Islet of Langerhans (tissue), 1 donor: ENCODE results near the gene NT5C2.

ENCODE experiments used
- FAIRE-seq: peaks from one replicate; lab custom pipeline; 2011; peaks lifted over from hg19 to GRCh38; lab: Jason Lieb, UNC

NT5C2 gene

DNA sequence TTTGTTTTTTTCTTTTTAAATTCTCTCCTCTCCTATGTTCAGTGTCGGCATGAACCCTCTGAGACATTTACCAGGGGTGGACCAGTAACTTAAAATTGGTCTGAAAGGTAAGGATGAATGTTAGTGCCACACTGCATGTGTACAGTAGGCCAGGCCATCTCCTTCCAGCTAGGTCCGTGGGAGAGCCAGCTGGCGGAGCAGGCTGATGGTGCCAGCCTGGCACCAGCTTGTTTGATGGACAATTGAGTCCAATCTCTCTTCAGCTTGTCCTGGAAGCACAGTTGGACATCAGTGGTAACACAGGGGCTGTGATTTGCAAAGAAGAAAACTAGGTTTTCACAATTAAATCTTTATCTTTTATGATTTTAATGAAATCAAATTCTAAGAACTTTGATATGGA is 138.5 kb downstream of the NT5C2 start:
- no peak for FAIRE-seq

DNA sequence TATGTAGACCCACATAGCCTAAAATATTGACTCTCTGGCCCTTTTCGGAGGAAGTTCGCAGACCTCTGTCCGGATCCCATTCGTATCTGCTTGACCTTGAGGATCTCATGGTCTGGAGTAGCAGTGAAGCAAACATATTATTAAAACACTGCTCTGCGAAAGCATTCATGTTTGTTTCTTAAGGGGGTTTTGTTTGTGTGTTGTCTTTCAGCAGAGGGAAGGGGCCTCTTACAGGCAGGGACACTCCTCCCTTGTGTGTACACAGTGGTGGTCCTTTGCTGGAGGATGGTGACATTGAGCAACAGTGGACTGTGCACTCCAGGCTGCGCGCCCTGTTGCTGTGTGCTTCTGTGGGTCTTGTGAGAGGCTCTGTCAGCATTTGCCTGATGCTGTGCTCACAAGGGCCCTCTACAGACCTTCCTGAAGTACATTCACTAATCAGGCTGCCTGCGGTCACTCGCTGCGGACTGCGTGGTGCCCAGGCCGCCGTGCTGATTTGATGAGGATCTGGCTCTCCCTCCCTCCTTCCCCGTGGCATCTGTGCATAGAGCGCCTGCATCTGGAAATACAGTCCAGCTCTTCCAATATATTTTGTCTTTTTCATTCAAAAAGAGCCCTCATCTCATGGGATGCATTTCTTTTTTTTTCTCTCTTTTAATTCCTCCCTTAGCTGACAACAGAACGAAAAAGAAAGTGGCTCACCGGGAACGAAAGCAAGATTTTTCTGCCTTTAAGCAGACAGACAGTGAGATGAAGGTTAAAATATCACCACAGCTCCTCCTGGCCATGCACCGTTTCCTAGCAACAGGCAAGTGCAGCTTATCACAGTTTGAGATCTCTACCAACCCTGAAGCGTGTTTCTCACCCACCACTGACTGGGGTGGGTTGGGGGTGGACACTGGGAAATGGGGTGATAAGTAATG is 139.2 kb downstream of the NT5C2 start:
- peak; percentile 78 for FAIRE-seq

DNA sequence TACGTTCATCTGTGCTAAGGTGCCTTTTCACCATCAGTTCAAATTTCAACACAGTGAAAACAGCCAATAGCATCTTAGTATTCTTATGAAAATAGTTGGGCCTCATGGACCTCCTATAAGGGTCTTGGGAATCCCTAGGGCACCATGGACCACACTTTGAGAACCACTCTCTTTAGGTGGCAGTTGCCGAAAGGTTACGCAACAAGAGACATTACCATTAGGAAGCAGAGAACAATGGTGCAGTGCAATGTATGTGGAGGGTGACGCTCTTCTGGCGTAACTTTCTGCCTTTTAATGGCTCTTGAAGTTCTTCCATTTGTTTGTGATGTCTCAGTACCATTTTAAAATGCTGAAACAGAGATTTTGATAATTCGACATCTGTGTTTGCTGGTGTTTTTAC is 143.8 kb downstream of the NT5C2 start:
- no peak for FAIRE-seq

DNA sequence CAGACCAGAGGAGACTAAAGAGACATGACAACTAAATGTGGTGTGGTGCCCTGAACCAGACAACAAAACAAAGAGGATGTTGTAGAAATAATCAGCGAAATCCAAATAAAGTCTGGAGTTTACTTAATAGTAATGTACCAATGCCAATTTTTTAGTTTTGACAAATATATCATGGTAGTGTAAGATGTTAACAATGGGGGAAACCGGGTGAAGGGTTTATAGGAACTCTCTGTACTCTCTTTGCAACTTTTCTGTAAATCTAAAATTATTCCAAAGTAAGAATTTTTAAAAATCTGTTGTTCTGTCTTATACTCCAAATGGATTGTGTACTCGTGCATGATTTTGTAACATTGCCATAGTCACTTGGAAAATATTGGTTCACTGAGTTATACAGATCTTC is 145.7 kb downstream of the NT5C2 start:
- no peak for FAIRE-seq

DNA sequence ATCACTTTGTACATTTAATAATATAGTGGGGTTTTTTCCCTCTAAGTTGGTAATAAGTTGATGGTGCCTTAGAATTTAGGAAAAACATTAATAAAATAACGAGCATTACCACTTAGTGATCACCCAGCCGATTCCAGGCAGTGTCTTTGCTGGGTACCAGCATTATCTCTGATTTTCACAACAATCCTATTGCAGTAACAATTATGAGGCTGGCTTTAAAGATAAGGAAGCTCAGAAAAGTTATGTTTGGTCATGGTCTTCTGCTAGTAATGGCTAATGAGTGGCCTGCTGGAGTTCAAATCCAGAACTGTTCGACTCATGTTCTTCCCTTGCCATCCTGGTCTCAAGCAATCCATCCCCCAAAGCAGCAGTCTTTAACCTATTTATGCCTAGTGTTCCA is 147.1 kb downstream of the NT5C2 start:
- FAIRE-seq: no peak

DNA sequence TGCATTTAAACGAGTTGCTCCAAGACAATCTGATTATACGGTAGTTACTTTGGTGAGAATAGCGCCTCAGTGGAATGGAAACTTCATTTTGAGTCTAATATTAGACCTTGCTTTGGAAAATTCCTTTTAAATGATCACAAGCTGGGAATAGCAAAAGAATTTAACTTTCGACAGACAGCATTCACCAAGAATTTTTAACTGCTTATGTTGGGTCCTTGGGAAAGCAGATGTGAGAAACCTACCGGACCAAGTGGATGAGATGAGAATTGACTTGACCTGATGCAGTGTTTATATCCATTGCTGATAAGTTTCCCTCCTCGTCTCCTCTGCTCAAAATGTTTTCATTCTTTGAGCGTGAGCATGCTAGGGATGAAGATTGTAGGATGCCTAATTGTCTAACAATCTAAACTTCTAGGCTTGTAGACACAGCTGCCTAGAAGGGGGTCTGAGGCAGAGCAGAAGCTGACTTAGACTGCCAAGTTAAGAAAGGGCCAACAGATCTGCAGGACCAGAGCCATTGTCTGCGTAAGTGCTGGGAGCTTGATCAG is 148.1 kb downstream of the NT5C2 start:
- FAIRE-seq: no peak

DNA sequence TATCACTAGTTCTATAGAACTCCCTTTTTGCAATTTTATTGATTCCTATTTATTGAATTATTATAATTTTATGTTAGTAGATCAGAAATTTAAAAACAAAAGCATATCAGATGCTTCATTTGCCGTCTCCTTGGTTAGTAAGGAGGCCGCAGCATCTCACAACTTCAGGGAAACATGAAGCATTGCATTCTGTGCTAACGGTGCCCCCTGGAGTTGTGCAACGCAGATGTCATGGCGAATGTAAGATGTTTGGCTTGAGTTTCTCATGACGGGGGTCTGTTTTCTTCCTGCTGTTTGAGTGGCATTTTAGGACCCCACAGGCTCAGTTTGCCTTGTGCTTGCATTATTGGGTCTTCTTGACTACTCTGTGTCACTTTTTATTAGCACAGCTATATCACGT is 150.2 kb downstream of the NT5C2 start:
- no peak for FAIRE-seq

DNA sequence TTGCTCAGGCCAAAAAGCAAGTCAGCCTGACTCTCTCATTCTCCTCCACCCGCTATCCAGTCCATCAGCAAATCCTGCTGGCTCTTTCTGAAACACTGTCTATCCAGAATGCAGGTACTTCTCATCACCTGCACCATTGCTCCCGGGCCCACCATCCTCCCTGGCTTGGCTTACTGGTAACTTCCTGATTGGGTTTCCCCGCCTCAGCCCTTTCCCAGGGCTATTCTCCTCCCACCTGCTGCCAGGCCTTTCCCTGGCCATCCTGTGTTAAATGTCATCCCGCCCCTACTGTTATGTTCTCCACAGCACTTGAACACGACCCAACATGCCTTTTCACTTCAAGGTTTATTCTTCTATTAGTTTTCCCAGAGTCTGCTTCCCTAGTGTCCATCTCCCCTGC is 150.9 kb downstream of the NT5C2 start:
- no peak for FAIRE-seq

DNA sequence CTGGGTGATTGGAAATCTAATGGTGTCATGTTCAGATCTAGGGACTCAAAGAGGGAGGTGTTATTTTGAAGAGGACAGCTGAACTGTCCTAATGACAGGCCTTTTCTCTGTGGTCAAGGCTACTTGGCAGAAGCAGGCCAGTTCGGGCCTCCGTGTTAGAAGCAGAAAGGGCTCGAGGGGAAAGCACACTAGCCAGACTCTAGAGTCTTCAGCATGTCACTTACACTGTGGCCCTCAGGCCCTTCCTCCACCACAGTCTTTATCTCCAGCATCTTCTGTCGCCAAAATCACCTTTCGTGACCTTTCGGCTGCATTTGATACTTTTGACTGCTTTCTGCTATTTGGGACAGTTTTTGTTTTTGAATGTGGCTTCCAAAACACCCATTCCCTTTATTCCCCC is 151.7 kb downstream of the NT5C2 start:
- no peak for FAIRE-seq

DNA sequence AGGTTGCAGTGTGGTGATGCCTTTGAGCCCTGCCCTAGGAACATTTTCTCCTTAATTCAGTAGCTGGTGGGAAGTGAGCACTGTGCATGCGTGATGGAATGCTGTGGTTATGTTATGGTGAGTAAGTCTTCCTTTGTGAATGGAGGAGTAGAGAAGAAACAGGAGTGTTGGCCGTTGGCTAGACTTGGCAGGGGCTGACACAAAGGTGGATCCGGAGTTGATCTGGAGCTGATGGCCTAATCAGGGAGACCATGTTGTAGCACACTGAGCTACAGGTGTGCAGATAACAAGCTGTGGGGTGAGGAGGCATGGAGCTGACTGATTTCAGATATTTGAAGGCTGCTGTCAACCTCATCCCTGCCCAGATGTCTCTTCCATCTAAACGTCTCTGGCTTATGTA is 152.7 kb downstream of the NT5C2 start:
- no peak for FAIRE-seq

DNA sequence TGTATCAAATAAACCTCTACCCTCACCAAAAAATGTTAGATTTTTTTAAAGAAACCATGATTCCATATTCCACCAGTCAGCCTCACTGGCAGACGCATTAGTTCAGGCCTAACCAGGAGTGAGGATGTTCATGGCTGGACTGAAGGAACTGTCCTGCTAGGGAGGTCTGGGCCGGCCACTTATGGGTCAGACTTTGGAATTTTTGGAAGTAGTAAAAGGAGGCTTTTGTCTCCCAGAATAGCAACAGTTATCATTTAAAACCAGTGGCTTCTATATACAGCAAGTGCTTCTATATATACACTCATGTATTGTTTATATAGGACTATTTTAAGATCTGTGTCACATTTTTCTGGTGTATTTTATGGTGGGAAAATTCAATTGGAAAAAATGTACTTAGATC is 154.5 kb downstream of the NT5C2 start:
- FAIRE-seq: no peak
